ENCODE results near the gene TPSAB1. TPM values are rescaled to one million over a fixed set of nuclear protein-coding genes. Genes with fewer than 3 reads are reported as not detected.
"Not testable (repeated sequence)": the region's sequence is repeated elsewhere in the genome, so short reads cannot be mapped to it uniquely, and the experiment has no call there.

The TPSAB1 gene
- total RNA-seq, 1 experiment from 2014 or later = not detected

- DNase-seq (ENCODE audit: low spot score); in situ Hi-C loops (cut with HindIII; ENCODE audit: low sequenced_read_pairs): not testable (repeated sequence)
These were observed 576 bp downstream of the TPSAB1 start for GRCh38 chr16:1241081-1241480.

DNA sequence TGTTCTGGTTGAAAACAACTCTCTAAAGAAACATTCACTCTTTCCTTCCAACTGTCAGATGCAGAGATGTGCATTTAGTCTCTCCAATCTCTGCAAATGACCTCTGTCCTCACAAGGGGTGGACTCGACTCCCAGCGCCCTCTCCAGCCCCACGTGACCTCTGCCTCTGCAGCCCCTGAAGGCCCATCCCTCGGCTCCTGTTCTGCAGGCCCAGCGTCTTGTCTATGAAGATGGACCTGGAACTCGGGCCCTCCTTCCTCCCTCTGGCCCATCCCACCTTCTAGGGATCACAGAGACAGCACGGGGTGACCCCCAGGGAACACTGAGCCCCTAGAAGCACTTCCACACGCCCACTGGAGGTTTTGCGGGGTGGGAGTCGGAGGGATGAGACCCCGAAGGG is 2.9 kb downstream of the TPSAB1 start:
- in situ Hi-C loops (cut with HindIII; ENCODE audit: low sequenced_read_pairs); DNase-seq (ENCODE audit: low spot score): not testable (repeated sequence)

- in situ Hi-C loops (cut with HindIII; ENCODE audit: low sequenced_read_pairs); DNase-seq (ENCODE audit: low spot score): not testable (repeated sequence)
These were observed 3.7 kb downstream of the TPSAB1 start for GRCh38 chr16:1243907-1244850.

DNA sequence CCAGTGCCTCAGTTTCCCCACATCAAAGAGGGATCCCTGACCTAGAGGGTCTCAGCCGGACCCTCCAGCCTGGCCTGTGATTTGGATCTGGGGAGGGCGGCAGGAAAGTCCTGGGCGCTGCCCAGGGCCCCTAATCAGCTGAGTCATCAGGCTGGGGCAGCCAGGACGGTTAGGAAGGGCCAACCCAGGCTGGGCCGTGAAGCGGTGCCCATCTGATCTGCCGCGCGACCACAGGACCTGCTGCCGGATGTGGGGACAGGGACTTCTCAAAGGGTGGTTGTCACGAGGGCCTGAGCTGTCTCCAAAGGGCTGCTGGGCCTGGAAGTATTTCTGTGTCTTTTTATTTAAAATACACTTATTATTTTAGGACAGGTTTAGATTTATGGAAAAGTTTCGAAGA is 4.4 kb downstream of the TPSAB1 start:
- DNase-seq (ENCODE audit: low spot score) = no peak
- in situ Hi-C loops (cut with HindIII; ENCODE audit: low sequenced_read_pairs) = no loop called here

DNA sequence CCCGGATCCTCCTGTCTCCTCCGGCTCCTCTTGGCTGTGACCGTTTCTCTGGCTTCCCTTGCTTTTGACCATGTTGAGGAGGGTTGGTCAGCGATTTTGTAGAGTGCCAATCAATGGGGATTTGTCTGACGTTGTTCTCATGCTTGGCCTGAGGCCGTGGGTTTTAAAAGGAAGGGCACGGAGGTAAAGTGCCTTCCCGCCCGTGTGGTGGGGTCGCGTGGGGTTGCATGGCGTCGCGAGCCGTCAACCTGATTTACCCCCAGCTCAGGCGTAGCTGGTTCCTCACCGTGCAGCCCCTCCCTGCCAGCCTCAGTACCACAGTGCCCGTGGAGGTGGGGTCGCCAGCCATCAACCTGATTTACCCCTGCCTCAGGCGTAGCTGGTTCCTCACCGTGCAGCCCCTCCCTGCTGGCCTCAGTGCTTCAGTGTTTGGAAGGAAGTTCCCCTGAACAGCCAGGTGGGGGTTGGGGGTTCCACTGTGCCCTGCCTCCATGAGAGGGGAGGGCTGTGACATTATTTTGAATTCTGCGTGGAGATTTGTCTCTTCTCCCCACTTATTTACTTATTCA is 5.0 kb downstream of the TPSAB1 start:
- DNase-seq (ENCODE audit: low spot score) = no peak
- in situ Hi-C loops (cut with HindIII; ENCODE audit: low sequenced_read_pairs) = no loop called here

DNA sequence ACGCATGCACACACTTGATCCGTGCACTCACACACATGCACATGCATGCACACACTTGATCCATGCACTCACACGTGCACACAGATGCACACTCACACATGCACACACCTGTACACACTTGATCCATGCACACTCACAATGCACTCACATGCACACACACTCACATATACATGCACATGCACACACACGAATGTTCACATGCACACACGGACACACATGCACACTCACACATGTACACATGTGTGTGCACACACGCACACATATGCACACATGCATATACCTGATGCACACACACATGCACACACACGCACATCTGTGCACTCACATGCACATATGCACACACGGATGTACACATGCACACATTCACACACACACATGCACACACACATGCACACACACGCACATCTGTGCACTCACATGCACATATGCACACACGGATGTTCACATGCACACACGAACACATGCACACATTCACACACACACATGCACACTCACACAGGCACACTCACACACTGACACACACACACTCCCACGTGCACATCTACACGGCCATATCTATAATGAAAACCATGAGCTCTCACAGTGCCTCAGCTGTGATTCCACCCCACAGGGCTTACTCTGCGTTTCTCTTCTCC is 7.5 kb downstream of the TPSAB1 start:
- DNase-seq (ENCODE audit: low spot score); in situ Hi-C loops (cut with HindIII; ENCODE audit: low sequenced_read_pairs): not testable (repeated sequence)

DNA sequence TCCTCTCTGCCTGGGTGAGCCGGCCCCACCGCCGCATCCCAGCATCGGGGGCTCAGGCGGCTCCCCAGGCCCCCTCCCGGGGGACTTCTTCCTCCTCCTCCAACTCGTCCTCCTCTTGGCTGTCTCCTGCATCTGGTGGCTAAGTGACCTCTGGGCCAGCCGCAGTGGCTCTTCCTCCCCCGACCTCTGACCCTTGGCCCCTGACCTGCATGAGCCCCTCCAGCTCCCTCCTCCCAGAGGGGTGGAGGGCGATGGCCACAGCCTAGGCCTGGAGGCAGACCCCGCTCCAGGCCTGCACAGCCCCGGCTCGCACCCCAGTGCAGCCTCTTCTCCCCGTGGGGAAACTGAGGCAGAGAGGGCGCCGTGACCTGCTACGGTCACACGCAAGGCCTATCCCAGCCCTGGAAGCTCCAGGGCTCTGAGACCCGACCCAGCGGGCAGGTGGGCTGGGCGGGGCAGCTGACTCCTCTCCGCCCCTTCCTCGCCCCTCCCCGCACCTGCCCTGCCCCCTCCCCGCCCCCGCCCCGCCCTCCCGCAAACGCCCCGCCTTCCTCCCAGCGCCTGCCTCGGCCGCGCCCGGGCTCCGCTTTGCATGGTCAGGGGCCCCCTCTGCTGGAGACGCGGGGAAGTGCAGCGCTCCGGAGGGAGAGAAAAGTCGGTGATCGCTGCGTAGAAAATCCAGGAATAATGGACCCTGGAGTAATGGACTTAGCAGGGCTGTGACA is 8.7 kb downstream of the TPSAB1 start:
- in situ Hi-C loops (cut with HindIII; ENCODE audit: low sequenced_read_pairs); DNase-seq (ENCODE audit: low spot score): not testable (repeated sequence)

GRCh38 chr16:1253701-1254364 is 13.3 kb downstream of the TPSAB1 start:
- DNase-seq (ENCODE audit: low spot score); in situ Hi-C loops (cut with HindIII; ENCODE audit: low sequenced_read_pairs): not testable (repeated sequence)

DNA sequence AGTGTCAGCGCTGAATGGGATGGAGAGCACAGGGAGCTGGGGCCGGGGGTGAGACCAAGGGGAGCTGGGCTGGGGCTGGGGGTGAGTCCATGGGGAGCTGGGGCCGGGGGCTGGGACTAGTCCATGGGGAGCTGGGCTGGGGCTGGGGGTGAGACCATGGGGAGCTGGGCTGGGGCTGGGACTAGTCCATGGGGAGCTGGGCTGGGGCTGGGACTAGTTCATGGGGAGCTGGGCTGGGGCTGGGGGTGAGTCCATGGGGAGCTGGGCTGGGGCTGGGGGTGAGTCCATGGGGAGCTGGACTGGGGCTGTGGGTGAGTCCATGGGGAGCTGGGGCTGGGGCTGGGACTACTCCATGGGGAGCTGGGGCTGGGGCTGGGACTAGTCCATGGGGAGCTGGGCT is 14.3 kb downstream of the TPSAB1 start:
- in situ Hi-C loops (cut with HindIII; ENCODE audit: low sequenced_read_pairs); DNase-seq (ENCODE audit: low spot score): not testable (repeated sequence)

DNA sequence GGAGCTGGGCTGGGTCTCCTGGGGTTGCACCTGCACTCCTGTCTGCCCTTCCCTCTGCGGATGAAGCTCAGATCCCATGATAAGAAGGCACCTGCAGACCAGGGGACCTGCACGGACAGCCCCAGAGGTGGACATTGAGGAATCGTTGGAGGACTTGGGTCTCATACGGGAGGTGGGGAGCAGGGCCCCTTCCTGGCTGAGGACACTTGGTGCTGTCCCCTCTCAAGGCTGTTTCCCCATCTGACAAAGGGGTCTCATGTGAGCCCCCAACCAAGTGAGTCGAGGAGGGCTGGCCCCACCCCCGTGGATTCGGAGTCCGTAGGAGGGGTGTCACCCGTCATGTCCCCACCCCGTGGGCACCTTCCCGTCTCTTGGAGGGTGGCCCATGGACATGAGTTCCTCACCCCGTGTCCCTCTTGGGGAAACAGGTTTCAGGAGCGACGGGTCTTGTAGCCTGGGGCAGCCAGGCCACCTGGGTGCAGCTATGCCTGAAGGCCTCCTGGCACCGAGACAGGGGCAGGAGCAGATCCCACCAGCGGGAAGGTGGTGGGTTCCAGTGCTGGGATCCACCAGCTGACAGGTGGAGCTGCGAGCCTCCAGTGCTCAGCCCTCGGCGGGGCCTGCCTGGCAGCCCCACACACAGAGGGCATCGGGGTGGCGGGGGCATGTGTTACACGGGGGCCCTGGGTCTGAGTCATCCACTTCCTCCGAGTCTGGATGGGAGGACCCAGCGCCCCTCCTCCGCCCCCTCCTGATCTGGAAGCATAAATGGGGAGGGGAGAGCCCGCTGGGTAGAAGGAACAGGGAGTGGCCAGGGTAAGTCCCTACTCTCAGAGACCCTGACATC is 15.0 kb downstream of the TPSAB1 start, which contains the start of gene TPSD1:
TPSD1 (plus strand) TSS at position 794 of the 847 bp plus-strand sequence. CDS start 212 bp downstream, outside the sequence.
- in situ Hi-C loops (cut with HindIII; ENCODE audit: low sequenced_read_pairs); DNase-seq (ENCODE audit: low spot score): not testable (repeated sequence)

- DNase-seq (ENCODE audit: low spot score); in situ Hi-C loops (cut with HindIII; ENCODE audit: low sequenced_read_pairs): not testable (repeated sequence)
These were observed 15.9 kb downstream of the TPSAB1 start for GRCh38 chr16:1256296-1256873.

DNA sequence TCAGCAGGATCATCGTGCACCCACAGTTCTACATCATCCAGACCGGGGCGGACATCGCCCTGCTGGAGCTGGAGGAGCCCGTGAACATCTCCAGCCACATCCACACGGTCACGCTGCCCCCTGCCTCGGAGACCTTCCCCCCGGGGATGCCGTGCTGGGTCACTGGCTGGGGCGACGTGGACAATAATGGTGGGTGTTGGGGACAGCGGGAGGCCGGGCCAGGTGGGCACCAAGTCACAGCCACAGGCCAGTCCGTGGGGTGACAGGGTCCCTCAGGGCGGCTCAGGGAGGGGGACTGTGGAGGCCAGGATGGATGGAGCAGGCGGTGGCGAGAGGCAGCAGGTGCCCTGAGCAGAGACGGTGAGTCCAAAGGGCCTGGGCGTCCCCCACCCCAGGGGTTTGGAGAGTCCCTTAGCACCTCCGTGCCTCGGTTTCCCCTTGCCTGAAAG is 16.4 kb downstream of the TPSAB1 start:
- no peak for DNase-seq (ENCODE audit: low spot score)
- in situ Hi-C loops (cut with HindIII; ENCODE audit: low sequenced_read_pairs) = no loop called here

DNA sequence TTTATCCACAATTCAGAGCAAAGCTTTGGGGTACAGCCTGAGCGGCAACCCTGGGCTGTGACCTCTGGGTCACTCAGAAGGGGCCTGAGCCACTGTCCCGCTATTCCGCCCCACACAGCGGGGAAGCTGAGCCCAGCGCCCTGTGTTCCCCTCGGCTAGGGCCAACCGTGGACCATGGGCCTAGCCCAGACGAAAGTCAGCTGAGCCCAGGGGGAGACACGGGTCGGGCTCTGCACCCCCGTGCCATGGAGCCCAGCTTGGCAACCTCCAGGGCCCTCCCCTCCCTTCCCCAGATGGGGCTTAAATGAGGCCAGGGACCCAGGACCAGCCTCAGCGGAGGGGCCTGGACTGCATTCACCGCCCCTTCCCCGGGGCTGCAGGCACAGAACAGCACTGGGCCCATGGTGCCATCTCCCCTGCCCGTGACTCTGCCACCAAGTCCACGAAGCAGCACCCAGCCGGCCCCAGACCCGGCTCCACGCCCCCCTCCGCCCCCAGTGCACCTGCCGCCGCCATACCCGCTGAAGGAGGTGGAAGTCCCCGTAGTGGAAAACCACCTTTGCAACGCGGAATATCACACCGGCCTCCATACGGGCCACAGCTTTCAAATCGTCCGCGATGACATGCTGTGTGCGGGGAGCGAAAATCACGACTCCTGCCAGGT is 17.2 kb downstream of the TPSAB1 start:
- no peak for DNase-seq (ENCODE audit: low spot score)
- in situ Hi-C loops (cut with HindIII; ENCODE audit: low sequenced_read_pairs) = no loop called here

GRCh38 chr16:1258225-1258600 is 17.7 kb downstream of the TPSAB1 start:
- DNase-seq (ENCODE audit: low spot score) = no peak
- in situ Hi-C loops (cut with HindIII; ENCODE audit: low sequenced_read_pairs) = no loop called here

- no peak for DNase-seq (ENCODE audit: low spot score)
- in situ Hi-C loops (cut with HindIII; ENCODE audit: low sequenced_read_pairs) = no loop called here
These were observed 18.6 kb downstream of the TPSAB1 start for GRCh38 chr16:1258906-1259759.

- no peak for DNase-seq (ENCODE audit: low spot score)
- in situ Hi-C loops (cut with HindIII; ENCODE audit: low sequenced_read_pairs) = no loop called here
These were observed 19.2 kb downstream of the TPSAB1 start for GRCh38 chr16:1259760-1260068.

All from G401 (cell line).